NT2/D1 (cell line): ENCODE data around the gene HERPUD1.

Source experiments
- DNase-seq: peaks from one replicate; pipeline ENCODE4 v3.0.0-alpha.2; 2011; ENCODE audit warnings: low read depth, low spot score
- H3K27me3 ChIP-seq: 2 replicates; pipeline ENCODE4 v1.6.0; 2011; ENCODE audit warnings: mild to moderate bottlenecking; ENCODE audit not compliant: insufficient read length, insufficient read depth
- H3K36me3 ChIP-seq: 2 replicates; pipeline ENCODE4 v1.6.1; 2011; ENCODE audit warnings: mild to moderate bottlenecking, low read length, mixed read lengths; ENCODE audit not compliant: insufficient read depth, insufficient read length
- H3K4me1 ChIP-seq: 2 replicates; pipeline ENCODE4 v1.5.1; 2011; ENCODE audit not compliant: insufficient read depth, insufficient read length
- H3K4me3 ChIP-seq: 2 replicates; pipeline ENCODE4 v1.5.1; 2011; ENCODE audit warnings: low read depth; ENCODE audit not compliant: insufficient read length
- H3K9ac ChIP-seq: 2 replicates; pipeline ENCODE4 v1.6.0; 2011; ENCODE audit warnings: low read depth; ENCODE audit not compliant: insufficient read length
- H3K9me3 ChIP-seq: 2 replicates; pipeline ENCODE4 v1.5.1; 2011; ENCODE audit warnings: mild to moderate bottlenecking, low read length; ENCODE audit not compliant: insufficient read depth
- SUZ12 ChIP-seq: IDR thresholded peaks from 2 replicates; pipeline ENCODE4 v1.6.1; 2011; ENCODE audit not compliant: insufficient read length, insufficient read depth; ENCODE audit errors: extremely low read depth
- YY1 ChIP-seq: IDR thresholded peaks from 2 replicates; pipeline ENCODE4 v1.6.1; 2011; ENCODE audit not compliant: insufficient read length, insufficient read depth
- ZNF274 ChIP-seq: IDR thresholded peaks from 2 replicates; pipeline ENCODE4 v1.6.1; 2011; ENCODE audit warnings: mild to moderate bottlenecking, low read depth, low read length

Gene HERPUD1

DNA sequence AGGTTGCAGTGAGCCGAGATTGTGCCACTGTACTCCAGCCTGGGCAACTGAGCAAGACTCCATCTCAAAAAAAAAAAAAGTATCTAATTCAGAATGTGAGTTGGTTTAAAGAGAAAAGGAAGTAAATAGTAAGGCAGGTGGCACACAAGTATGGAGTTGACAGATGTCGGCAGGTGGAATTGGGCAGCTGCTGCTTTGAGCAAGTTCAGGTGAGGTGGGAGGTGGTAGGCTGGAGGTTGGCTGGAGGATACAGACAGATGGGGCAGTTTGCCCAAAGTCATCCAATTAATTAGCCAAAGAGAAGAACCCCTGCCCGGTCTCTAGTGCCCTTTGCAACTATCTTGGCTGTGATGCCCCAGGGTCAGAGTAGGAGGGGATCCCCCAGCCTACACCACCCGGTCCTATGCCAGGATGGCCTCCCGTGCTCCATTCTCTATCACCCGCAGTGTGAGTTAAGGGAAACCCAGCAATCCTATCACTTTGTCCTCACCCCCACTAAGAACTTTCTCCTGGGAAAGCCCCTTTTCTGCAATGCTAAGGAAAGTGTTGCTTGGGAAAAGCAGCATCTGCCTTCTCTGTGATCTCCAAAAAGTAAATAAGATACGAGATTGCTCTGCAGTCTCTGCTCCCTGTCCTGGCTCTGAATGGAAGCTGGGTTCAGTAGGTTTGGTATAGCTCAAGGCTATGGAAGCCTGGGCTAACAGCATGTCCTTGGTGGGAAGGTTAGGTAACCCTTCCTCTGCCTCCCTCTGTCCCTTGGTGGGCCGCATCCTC, 34.7 kb upstream of the HERPUD1 start:
- TF ChIP-seq YY1 (no peak), SUZ12 (no peak), ZNF274 (no peak)
- no peak overlapping the region for H3K4me3 ChIP-seq
- H3K27me3 ChIP-seq = no peaks in the 10 kb centered on the region
- H3K36me3 ChIP-seq = no peaks in the 10 kb centered on the region
- no peak for DNase-seq
- no peak overlapping the region for H3K9ac ChIP-seq
- H3K9me3 ChIP-seq = no peaks in the 10 kb centered on the region
- H3K4me1 ChIP-seq = peaks cover 2% of the 10 kb centered on the region

DNA sequence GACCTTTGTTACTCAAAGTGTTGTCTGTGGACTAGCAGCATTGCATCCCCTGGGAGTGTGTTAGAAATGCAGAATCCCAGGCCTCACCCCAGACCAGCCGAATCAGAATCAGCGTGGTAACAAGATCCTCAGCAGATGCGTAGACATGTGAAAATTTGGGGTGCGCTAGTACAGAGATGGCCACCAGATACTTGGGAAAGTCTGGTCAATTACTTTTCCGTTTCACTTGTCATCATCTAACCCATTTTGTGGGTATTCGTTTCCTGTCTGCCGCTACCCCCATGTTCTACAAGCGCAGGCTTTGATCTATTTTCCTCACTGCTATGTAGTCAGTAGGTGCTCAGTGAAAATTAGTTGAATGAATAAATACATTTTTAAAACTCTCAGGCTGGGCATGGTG, 33.1 kb upstream of the HERPUD1 start:
- H3K9ac ChIP-seq = no peak overlapping the region

DNA sequence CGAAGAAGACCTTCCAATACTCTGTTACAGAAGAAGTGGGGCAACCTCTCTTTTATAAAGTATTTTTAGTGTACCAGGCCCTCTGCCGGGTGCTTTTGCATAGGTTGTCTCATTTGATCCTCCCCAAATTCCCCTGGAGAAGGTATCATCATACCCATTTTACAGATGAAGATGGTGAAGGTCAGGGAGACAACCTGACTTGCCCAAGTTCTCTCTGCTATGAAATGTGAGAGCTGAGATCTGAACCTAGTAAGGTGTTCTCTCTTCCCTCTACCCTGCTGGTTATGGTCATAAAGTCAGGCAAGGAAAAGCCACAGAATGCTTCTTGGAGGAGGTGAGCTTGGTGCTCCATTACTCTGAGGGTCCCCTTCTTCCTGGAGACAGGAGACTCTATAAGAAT, 28.1 kb upstream of the HERPUD1 start:
- Histone ChIP-seq H3K9ac (no peak overlapping the region), H3K9me3 (no peaks in the 10 kb centered on the region), H3K4me1 (no peaks in the 10 kb centered on the region), H3K4me3 (no peak overlapping the region), H3K36me3 (no peaks in the 10 kb centered on the region), H3K27me3 (no peaks in the 10 kb centered on the region)
- no peak for DNase-seq
- no peak for TF ChIP-seq SUZ12

More for the DNA sequence above, 33.1 kb upstream of the HERPUD1 start:
- Histone ChIP-seq H3K27me3 (no peaks in the 10 kb centered on the region), H3K4me3 (no peak overlapping the region), H3K9me3 (no peaks in the 10 kb centered on the region), H3K4me1 (peaks cover 2% of the 10 kb centered on the region), H3K36me3 (no peaks in the 10 kb centered on the region)
- DNase-seq = no peak
- TF ChIP-seq ZNF274 = no peak
- no peak for TF ChIP-seq SUZ12
- TF ChIP-seq YY1 = no peak

DNA sequence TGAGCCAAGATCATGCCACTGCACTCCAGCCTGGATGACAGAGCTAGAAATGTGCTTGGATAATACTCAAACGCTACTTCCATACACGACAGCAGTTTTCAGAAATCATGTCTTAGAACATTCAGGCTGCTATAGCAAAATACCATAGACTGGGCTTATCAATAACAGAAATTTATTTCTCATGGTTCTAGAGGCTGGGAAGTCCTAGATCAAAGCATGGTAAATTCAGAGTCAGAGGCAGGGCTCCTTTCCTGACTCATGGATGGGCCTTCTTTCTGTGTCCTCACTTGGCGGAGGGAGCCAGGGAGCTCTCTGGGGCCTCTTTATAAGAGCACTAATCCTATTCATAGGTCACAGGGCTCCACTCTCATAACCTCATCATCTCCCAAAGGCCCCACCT, 24.5 kb upstream of the HERPUD1 start:
- TF ChIP-seq ZNF274 = no peak
- no peak for TF ChIP-seq SUZ12
- TF ChIP-seq YY1 = no peak
- Histone ChIP-seq H3K9ac (no peak overlapping the region), H3K9me3 (no peaks in the 10 kb centered on the region), H3K4me1 (peaks cover 6% of the 10 kb centered on the region), H3K4me3 (no peak overlapping the region), H3K27me3 (no peaks in the 10 kb centered on the region), H3K36me3 (no peaks in the 10 kb centered on the region)
- DNase-seq = no peak

DNA sequence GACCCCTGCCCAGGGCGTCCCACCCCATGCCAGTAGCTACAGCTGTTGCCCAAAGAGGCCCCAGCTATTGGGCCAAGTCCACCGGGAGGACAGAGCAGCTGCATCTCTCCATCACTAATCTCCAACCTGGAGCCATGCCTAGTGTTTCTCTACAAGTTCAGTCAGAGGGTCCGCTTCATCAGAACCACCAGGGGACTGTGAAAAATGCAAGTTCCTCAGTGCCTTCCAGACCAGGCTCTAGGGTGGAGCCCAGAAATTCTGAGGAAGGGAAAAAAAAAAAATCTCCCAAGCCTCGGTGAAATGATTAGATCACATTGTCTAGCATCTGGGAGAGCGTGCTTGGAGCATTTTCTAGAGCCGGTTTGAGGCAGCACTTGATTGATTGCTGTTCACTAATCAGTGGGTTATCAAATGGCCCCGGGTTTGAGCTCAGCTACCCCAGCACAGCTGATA, 22.4 kb upstream of the HERPUD1 start:
- no peaks in the 10 kb centered on the region for H3K9me3 ChIP-seq
- TF ChIP-seq ZNF274 (no peak), SUZ12 (no peak), YY1 (no peak)
- H3K4me1 ChIP-seq = peaks cover 10% of the 10 kb centered on the region
- H3K27me3 ChIP-seq = no peaks in the 10 kb centered on the region
- no peaks in the 10 kb centered on the region for H3K36me3 ChIP-seq
- no peak overlapping the region for H3K9ac ChIP-seq
- no peak overlapping the region for H3K4me3 ChIP-seq
- DNase-seq = no peak

DNA sequence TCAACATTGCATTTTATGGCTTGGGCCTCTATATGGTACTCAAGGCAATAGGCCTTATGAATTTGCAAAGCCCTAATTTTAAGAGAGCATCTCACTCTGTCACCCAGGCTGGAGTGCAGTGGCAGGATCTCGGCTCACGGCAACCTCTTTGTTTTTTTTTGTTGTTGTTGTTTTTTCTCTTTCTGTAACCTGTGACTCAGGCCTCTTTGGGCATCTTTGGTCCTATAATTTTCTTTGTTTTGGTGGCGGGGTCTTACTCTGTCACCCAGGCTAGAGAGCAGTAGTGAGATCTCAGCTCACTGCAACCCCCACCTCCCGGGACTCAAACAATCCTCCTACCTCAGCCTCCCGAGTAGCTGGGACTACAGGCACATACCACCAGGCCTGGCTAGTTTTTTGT, 21.8 kb upstream of the HERPUD1 start:
- H3K36me3 ChIP-seq = no peaks in the 10 kb centered on the region
- no peak overlapping the region for H3K9ac ChIP-seq
- TF ChIP-seq ZNF274 (no peak), YY1 (no peak), SUZ12 (no peak)
- no peak overlapping the region for H3K4me3 ChIP-seq
- H3K27me3 ChIP-seq = no peaks in the 10 kb centered on the region
- H3K9me3 ChIP-seq = no peaks in the 10 kb centered on the region
- H3K4me1 ChIP-seq = peaks cover 10% of the 10 kb centered on the region
- no peak for DNase-seq

DNA sequence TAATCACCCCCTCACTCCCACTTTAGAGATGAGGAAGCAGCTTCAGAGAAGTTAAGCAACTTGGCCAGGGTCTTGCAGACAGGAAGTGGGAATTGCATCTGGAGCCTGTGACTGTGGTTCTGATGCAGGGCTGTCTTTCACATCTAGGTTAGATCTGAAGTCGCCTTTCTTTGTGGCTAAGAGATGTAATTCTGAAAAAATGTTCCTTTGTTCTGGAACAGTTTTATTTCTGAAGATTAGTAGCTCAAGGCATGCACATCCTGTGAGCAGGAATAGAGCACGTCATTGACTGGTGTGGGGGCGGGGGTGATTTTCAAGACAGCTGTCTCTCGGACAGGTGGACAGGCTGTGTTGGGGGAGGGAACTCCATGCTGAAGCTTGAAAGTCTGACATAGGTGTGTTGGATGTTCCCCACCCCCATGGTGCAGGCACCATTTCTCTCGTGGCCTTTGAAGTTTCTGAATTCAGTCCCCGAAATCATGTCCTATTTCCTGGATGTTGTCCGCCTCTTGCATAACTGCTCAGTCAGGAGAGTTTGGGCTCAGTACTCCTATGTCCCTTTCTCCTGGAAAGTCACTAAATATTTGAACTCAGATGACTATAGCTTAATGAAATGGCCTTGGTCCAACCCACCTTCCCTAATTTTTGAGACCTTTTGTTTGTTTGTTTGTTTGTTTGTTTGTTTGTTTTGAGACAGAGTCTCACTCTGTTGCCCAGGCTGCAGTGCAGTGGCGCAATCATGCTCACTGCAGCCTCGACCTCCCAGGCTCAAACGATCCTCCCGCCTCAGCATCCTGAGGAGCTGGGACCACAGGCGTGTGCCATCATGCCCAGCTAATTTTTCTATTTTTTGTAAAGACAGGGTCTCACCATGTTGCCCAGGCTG, 21.0 kb upstream of the HERPUD1 start:
- Histone ChIP-seq H3K9ac (no peak overlapping the region), H3K4me3 (no peak overlapping the region), H3K36me3 (no peaks in the 10 kb centered on the region), H3K9me3 (no peaks in the 10 kb centered on the region), H3K4me1 (peaks cover 10% of the 10 kb centered on the region), H3K27me3 (no peaks in the 10 kb centered on the region)
- no peak for TF ChIP-seq SUZ12
- TF ChIP-seq ZNF274 = no peak
- TF ChIP-seq YY1 = no peak
- DNase-seq = no peak
